ENCODE measurements around the gene ITGB8.

Gene ITGB8

GRCh38 chr7:20417675-20418382 lies 87.1 kb downstream of the ITGB8 start:
- no peak for DNase-seq (ENCODE audit: low read depth in 2 of 2)

GRCh38 chr7:20424500-20424899 lies 93.8 kb downstream of the ITGB8 start:
- DNase-seq (ENCODE audit: low read depth in 2 of 2): no peak

- no peak for DNase-seq (ENCODE audit: low read depth in 2 of 2)
These were observed 100.0 kb downstream of the ITGB8 start for GRCh38 chr7:20430664-20431063.

GRCh38 chr7:20431146-20431545 lies 100.4 kb downstream of the ITGB8 start:
- no peak for DNase-seq (ENCODE audit: low read depth in 2 of 2)

GRCh38 chr7:20432071-20432470 lies 101.4 kb downstream of the ITGB8 start:
- DNase-seq (ENCODE audit: low read depth in 2 of 2): no peak

- DNase-seq (ENCODE audit: low read depth in 2 of 2): no peak
These were observed 104.6 kb downstream of the ITGB8 start for GRCh38 chr7:20435305-20435704.

GRCh38 chr7:20438248-20438647 lies 107.5 kb downstream of the ITGB8 start:
- no peak for DNase-seq (ENCODE audit: low read depth in 2 of 2)

- no peak for DNase-seq (ENCODE audit: low read depth in 2 of 2)
These were observed 108.1 kb downstream of the ITGB8 start for GRCh38 chr7:20438694-20439376.

- no peak for DNase-seq (ENCODE audit: low read depth in 2 of 2)
These were observed 108.9 kb downstream of the ITGB8 start for GRCh38 chr7:20439416-20440185.

GRCh38 chr7:20440472-20441105 lies 109.9 kb downstream of the ITGB8 start:
- no peak for DNase-seq (ENCODE audit: low read depth in 2 of 2)

- no peak for DNase-seq (ENCODE audit: low read depth in 2 of 2)
These were observed 110.6 kb downstream of the ITGB8 start for GRCh38 chr7:20441346-20441745.

- DNase-seq (ENCODE audit: low read depth in 2 of 2): no peak
These were observed 111.3 kb downstream of the ITGB8 start for GRCh38 chr7:20441991-20442441.

GRCh38 chr7:20442951-20443350 lies 112.3 kb downstream of the ITGB8 start:
- DNase-seq (ENCODE audit: low read depth in 2 of 2): no peak

- no peak for DNase-seq (ENCODE audit: low read depth in 2 of 2)
These were observed 113.5 kb downstream of the ITGB8 start for GRCh38 chr7:20444030-20444800.

- no peak for DNase-seq (ENCODE audit: low read depth in 2 of 2)
These were observed 116.4 kb downstream of the ITGB8 start for GRCh38 chr7:20447021-20447650.

- no peak for DNase-seq (ENCODE audit: low read depth in 2 of 2)
These were observed 118.5 kb downstream of the ITGB8 start for GRCh38 chr7:20449176-20449575.

GRCh38 chr7:20450536-20450935 lies 119.8 kb downstream of the ITGB8 start:
- DNase-seq (ENCODE audit: low read depth in 2 of 2): no peak

GRCh38 chr7:20454202-20454601 lies 123.5 kb downstream of the ITGB8 start:
- DNase-seq (ENCODE audit: low read depth in 2 of 2): no peak

- no peak for DNase-seq (ENCODE audit: low read depth in 2 of 2)
These were observed 126.0 kb downstream of the ITGB8 start for GRCh38 chr7:20456701-20457100.

GRCh38 chr7:20458521-20458920 lies 127.8 kb downstream of the ITGB8 start:
- DNase-seq (ENCODE audit: low read depth in 2 of 2): no peak

- no peak for DNase-seq (ENCODE audit: low read depth in 2 of 2)
These were observed 128.7 kb downstream of the ITGB8 start for GRCh38 chr7:20459419-20459818.
